Measurements from ENCODE around the gene KLK1.

The KLK1 gene

DNA sequence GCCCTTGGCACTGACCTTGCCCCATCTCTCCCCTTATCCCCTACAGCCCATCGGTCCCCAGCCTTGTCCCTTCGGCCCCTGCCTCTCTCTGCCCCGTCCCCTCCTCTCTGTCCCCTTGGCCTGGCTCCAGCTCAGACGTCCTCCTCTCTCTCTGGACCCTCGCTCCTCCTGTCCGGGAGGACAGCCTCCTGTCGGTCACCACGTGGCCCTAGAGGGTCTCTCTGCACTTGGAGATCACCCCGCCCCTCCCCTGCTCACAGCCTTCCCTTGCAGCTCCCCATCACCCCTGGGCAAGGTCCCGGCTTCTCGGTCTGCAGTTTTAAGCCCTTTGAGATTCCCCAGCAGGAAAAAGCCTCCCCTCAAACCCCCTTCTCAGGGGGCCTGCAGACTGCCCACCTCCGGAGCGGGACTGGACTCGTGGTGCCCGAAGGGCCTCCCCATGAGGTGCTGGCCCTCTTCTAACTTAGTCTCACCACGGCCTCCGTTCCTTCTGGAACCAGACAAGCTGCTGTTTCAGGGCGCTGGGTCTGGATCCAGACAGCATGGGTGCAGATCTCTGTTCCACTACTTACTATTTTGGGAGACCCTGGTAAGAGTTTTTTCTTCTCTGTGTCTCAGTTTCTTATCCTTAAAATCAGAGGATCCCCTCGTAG is 13.1 kb upstream of the KLK1 start:
- DNase-seq (ENCODE audit: low spot score) (no peak), FAIRE-seq (no peak)

DNA sequence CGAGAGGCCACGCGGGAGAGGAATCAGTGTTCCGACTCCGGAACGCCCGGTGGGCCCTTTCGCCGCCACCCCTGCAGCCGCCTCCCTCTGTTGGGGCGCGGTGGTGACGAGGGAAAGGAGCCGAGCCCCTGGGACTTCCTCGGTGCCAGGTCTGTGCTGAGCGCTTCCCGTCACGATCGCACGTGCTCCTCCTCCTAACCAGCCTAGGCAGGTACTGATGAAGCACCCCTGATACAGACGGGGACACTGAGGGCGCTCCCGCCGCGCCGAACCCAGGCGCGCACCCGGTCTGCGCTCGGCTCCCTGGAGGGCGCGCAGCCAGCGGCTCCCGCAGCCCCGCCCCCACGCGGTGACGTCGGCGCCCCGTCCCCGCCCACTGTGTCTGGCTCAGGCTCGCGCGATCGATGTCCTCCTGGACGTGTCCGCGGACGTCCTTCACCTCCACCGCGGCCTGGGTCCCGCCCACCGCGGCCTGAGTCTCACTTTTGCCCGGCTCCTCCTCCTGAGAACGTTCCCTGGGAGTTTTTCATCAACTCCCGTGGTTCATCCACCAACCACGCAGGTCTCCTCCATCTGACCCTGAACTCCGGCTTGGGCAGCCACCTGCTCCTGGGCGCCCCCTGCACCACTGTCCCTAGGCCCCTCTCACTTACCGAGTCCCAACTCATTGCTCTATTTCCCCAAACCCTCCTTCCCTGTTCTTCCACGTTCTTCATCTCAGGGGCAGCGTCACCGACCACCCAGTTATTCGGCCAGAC is 12.4 kb upstream of the KLK1 start:
- FAIRE-seq = peak; percentile 95
- peak; percentile 94 for DNase-seq (ENCODE audit: low spot score)

- no peak for FAIRE-seq
- peak; percentile 59 for DNase-seq (ENCODE audit: low spot score)
Observed at GRCh38 chr19:50835103-50835784, 11.7 kb upstream of the KLK1 start.

- no peak for FAIRE-seq
- no peak for DNase-seq (ENCODE audit: low spot score)
Observed at GRCh38 chr19:50833802-50834167, 10.2 kb upstream of the KLK1 start.

DNA sequence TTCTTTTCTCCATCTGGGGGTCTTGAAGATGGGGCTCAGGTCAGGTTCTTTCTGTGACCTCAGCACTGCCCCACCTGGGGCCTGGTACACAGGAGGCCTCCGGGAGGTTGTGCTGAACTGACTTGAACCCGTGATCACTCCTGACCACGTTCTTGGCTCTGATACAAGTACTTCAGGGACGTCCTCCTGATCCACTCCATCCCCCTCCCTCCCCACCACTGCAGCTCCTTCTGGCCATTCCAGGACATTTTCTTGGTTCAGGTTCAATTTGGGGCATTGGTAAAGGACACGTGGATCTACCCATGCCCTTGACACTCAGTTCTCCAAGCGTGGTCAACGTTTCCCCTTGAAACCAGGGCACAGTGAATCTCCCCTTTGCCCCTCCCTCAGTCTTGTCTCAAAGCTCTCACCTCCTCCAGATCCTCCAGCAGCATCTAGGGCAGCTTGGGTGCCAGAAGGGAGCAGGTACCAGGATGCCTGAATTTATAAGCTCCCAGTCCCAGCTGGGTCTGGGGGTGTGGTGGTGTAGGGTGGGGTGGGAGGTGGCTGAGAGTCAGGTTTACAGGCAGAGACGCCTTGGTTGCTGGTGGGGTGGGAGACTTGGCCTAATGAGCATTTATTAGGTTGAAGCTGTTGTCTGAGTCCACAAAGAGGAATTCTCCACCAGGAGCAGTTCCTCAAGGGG is 9.7 kb upstream of the KLK1 start, which contains the start of gene KLK15:
Gene KLK15, minus strand, starts transcription at position 458 of the 685 bp plus-strand sequence. CDS start 2,082 bp downstream, outside the sequence.
- no peak for FAIRE-seq
- no peak for DNase-seq (ENCODE audit: low spot score)

DNA sequence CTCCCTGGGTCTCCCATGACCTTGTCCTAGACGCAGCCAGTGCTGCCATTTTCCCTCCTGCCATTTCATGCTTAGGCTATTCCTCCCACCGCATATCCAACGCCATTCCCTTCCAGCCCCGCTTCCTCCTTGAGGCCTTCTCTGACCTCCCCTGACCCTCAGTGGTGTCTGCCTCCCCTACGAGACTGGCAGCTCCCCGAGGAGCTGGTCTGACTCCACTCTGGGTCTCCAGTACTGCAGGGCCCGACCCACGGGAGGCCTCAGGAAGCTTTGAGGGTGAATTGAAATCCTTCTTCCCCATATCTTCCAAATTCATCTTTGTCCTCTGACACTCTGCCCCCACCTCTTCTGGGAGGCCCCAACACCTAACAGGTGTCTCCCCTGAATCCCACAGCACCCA is 9.1 kb upstream of the KLK1 start:
- FAIRE-seq = no peak
- no peak for DNase-seq (ENCODE audit: low spot score)

DNA sequence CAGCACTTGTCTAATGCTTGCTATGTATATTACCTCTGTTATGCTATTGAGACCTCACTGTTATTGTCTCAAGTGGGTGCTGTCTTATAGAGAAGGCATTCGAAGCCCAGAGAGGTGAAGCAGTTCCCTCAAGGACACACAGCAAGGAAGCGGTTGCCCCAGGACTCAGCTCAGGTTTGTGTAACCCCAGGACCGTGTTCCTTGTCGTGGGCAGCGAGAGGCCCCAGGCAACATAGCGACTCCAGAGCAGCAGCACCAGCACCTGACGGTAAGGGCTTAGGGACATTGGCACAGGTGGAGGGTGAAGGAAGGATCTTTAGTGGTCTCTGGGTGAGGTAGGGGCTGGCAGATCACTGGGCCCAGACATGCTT is 7.4 kb upstream of the KLK1 start:
- FAIRE-seq (no peak), DNase-seq (ENCODE audit: low spot score) (no peak)

DNA sequence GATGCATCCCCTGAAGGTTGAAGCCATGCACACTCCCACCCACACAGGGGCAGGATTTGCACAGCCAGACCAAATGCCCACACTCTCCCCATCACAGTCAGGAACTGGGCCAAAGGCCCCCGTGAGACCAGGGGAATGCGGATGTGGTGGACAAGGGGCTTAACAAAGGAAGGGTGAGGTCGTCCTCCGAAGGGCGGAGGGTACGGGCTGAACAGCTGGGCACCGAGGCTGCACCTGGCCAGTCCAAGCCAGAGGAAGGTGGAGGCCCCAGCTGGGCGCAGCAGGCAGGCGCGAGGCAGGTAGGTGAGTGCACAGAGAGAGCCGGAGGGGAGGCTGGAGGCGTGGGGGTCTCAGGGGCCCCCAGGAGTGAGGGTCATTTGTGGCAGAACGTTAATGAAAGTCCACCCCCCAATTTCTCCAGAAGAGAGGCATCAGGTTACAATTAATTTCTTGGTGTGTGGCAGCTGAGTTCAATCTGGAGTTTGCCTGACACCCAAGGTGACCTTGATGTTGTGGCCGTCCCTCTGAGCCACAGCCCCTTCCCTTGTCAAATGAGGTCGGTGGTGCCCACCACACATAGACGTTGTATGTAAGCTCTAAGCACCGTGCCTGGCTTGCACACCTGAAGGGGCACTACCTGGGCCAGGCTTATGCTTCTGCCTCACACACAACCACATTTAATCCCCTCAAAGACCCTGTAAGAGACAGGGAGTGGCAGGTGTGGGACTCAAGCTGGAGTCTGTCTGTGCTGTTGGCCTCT is 6.9 kb upstream of the KLK1 start:
- DNase-seq (ENCODE audit: low spot score) (peak; percentile 18), FAIRE-seq (peak; percentile 77)

DNA sequence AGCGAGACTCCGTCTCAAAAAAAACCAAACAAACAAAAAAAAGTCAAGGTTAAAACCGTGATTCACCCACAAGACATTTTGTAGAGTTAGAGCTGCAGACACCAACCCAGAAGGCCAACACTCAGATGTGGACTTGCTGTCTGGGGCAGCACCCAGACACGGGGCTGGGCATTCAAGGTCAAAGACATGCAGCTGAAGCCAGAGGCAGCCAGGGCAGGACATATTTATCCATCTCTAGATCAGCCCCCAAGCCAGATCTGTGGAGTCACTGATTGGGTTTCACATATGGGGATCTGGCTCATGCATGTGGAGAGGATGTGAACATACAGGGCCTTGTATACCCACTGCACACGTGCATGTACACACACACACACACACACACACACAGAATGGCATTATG is 6.2 kb upstream of the KLK1 start:
- DNase-seq (ENCODE audit: low spot score) = no peak
- no peak for FAIRE-seq

- FAIRE-seq (no peak), DNase-seq (ENCODE audit: low spot score) (no peak)
Observed at GRCh38 chr19:50827476-50827875, 3.9 kb upstream of the KLK1 start.

DNA sequence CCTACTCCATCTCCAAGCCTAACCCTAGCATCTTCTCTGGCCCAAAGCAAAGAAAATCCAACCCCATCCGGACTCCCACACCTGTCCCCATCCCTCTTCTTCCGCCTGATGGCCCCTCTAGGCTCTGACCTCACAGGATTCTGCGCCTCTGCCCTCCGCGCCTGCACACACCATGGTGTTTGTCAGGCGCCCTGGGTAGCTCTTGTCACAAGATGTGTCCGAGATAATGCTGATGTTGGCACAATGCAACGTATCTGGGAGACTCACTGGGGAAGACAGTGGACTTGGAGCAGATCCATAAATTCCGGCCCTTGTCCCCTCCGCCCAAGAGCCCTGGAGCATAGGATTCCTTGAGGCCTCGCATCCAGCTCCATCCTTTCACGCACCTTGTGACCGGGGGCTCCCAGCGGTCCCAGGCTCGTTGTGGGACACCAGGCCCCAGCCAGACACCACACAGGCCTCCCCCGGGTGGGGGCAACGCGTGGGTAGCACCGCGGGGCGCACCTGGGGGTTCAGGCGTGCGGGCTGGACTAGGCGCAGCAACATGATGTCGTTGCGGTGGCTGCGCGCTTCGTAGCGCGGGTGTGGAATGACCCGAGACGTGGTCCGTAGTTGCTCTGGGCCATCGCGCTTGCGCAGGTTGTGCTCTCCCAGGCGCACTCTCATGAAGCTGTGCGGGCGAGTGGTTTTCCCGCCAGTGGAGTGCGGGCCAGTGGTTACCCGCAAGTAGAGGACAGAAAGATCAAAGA is 3.1 kb upstream of the KLK1 start:
- DNase-seq (ENCODE audit: low spot score) (no peak), FAIRE-seq (no peak)

- FAIRE-seq = no peak
Observed at GRCh38 chr19:50822661-50823208, 852 bp downstream of the KLK1 start.

DNA sequence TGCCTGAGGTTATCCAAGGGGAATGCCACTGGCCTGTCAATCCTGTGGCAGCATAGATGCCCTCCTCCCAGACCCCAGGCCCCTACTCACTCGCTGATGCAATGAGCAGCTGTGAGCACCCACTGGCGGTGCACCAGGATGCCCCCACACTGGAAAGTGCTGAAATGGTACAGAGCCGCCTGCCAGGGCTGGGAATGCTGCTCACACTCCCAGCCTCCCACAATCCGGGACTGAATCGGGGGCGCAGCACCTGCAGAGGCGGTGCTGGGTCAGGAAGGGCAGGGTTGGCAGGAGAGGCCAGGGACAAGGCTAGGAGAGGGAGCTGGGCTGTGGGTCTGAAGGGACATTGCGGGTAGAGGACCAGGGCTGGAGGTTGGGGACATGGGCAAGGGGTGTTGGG is 2.0 kb downstream of the KLK1 start:
- FAIRE-seq = no peak
- no peak for DNase-seq (ENCODE audit: low spot score)

More at GRCh38 chr19:50822661-50823208, 852 bp downstream of the KLK1 start:
- DNase-seq (ENCODE audit: low spot score) = no peak

DNA sequence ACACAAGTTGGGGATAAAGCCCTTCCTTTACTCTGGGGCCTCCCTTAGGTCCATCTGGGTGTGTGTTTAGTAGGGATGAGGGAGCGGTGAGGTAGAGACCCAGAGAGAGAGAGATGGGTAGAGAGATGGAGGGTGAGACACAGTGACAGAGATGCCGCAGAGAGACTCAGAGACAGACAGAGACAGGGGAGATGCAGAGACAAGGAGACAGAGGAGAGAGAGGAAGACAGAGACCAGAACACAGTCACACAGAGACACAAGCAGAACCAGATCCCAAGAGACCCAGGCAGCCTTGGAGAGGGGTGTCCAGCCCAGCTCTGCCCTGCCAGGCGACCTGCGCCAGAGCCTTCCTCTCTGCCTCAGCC is 2.4 kb downstream of the KLK1 start:
- FAIRE-seq (no peak), DNase-seq (ENCODE audit: low spot score) (no peak)

DNA sequence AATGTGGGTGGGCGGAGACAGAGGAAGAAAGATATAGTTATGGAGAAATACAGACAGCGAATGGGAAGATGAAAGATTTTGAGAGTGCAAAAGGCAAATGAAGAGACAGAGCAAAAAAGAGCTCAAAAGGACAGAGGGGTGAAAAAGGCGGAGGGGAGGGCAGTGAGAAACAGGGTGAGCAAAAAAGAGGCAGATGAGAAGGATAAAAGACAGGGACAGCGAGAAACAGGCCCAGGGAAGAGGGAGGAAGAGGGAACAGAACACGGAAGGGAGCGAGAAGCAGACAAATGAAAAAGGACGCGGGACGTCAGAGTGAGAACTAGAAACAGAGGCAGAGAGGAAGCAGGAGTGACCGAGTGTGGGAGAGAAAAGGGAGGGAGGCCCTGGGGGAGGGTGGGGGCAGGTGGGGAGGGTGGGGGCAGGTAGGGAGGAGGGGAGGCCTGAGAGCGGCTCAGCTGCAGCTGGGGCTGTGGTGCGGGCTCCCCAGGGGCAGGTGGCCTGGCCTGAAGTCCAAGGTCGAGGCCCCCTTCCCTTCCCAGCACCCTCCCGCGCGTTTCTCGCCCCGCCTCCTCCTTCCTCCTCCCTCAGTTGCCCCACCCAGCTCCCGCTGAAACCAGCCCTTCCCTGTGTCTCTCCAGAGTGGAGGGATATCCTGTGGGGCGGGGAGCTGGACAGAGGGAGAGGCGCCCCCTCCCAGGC is 2.9 kb downstream of the KLK1 start:
- DNase-seq (ENCODE audit: low spot score) (peak; percentile 33), FAIRE-seq (no peak)

DNA sequence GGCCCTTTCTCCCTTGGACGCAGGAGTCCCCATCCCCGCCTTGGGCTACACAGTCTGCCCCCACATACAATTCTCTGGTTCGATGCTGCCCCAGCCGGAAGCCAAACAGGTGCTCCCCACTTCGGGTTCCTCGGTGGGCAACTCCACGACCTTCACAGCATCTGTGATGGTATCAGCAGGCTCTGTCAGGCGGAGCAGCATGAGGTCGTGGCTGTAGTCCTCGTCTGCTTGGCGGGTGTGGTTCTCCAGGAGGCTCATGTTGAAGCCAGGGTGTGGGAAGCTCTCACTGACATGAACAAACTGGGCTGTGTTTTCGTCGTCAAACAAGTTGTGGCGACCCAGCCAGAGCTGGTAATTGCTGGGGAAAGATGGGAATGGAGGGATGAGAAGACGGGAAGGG is 3.5 kb downstream of the KLK1 start:
- FAIRE-seq (no peak), DNase-seq (ENCODE audit: low spot score) (no peak)

- no peak for DNase-seq (ENCODE audit: low spot score)
- FAIRE-seq = no peak
Observed at GRCh38 chr19:50819636-50820035, 4.0 kb downstream of the KLK1 start.

GRCh38 chr19:50818859-50819472 is 4.6 kb downstream of the KLK1 start:
- FAIRE-seq = peak; percentile 66
- DNase-seq (ENCODE audit: low spot score) = no peak
